ENCODE data around the gene HTR6. TPM values are rescaled to one million over a fixed set of nuclear protein-coding genes. Genes with fewer than 3 reads are reported as not detected.
A peak's percentile ranks its signal among the peaks of the same experiment; 100 is the strongest.

The HTR6 gene
- total RNA-seq, 6 experiments from 2014 or later, result not detected

- no peaks in the 10 kb centered on the region for H3K27me3 ChIP-seq
- 96% methylated on average over 3 of the region's 3 CpGs for WGBS (ENCODE audit: insufficient coverage, low coverage, low lambda C conversion rate, missing lambda C conversion rate)
These were observed 46.2 kb upstream of the HTR6 start for GRCh38 chr1:19618428-19618827.

GRCh38 chr1:19619697-19620384, 44.8 kb upstream of the HTR6 start:
- TF ChIP-seq CTCF (IDR thresholded peaks at IDR 0.05), result no peak
- no peak for TF ChIP-seq POLR2A (IDR thresholded peaks at IDR 0.05)
- Histone ChIP-seq H3K36me3 (peaks cover 0 to 9% (median under 1%) of the 10 kb centered on the region in 4 donors), H3K9me3 (no peaks in the 10 kb centered on the region), H3K4me1 (peaks cover 0 to 19% (median 6%) of the 10 kb centered on the region in 4 donors), H3K4me3 (no peak overlapping the region), H3K27me3 (no peaks in the 10 kb centered on the region), H3K27ac (no peak overlapping the region)
- intact Hi-C loops (cut with DNase I), result no loop called here
- WGBS (ENCODE audit: insufficient coverage, low coverage, low lambda C conversion rate, missing lambda C conversion rate), result 47% methylated on average over 3 of the region's 3 CpGs
- DNase-seq, result no peak
- ATAC-seq, result peak in 3 of 4 donors; percentile 18 to 44 (median 24)

More at GRCh38 chr1:19618428-19618827, 46.2 kb upstream of the HTR6 start:
- ATAC-seq (no peak), DNase-seq (no peak)
- H3K9me3 ChIP-seq, result no peaks in the 10 kb centered on the region
- H3K27ac ChIP-seq, result no peak overlapping the region
- peaks cover 0 to 2% (median 0%) of the 10 kb centered on the region in 4 donors for H3K36me3 ChIP-seq
- no peak overlapping the region for H3K4me3 ChIP-seq
- intact Hi-C loops (cut with DNase I), result no loop called here
- peaks cover 0 to 18% (median 6%) of the 10 kb centered on the region in 4 donors for H3K4me1 ChIP-seq
- TF ChIP-seq CTCF (IDR thresholded peaks at IDR 0.05), result no peak
- no peak for TF ChIP-seq POLR2A (IDR thresholded peaks at IDR 0.05)

GRCh38 chr1:19620786-19621185, 43.9 kb upstream of the HTR6 start:
- ATAC-seq (no peak), DNase-seq (no peak)
- H3K36me3 ChIP-seq, result peaks cover 0 to 16% (median under 1%) of the 10 kb centered on the region in 4 donors
- H3K4me3 ChIP-seq, result no peak overlapping the region
- H3K27ac ChIP-seq, result no peak overlapping the region
- H3K9me3 ChIP-seq, result no peaks in the 10 kb centered on the region
- TF ChIP-seq POLR2A (IDR thresholded peaks at IDR 0.05) (no peak), CTCF (IDR thresholded peaks at IDR 0.05) (no peak)
- H3K4me1 ChIP-seq, result peaks cover 0 to 19% (median 6%) of the 10 kb centered on the region in 4 donors
- intact Hi-C loops (cut with DNase I), result no loop called here
- 91% methylated on average over 3 of the region's 3 CpGs for WGBS (ENCODE audit: insufficient coverage, low coverage, low lambda C conversion rate, missing lambda C conversion rate)
- no peaks in the 10 kb centered on the region for H3K27me3 ChIP-seq

GRCh38 chr1:19621274-19621950, 43.3 kb upstream of the HTR6 start:
- 100% methylated on average over 3 of the region's 4 CpGs for WGBS (ENCODE audit: insufficient coverage, low coverage, low lambda C conversion rate, missing lambda C conversion rate)
- no peaks in the 10 kb centered on the region for H3K27me3 ChIP-seq
- no peak for TF ChIP-seq CTCF (IDR thresholded peaks at IDR 0.05)
- no peak for TF ChIP-seq POLR2A (IDR thresholded peaks at IDR 0.05)
- DNase-seq, result no peak
- intact Hi-C loops (cut with DNase I), result no loop called here
- H3K9me3 ChIP-seq, result no peaks in the 10 kb centered on the region
- H3K36me3 ChIP-seq, result peaks cover 0 to 16% (median 3%) of the 10 kb centered on the region in 4 donors
- no peak overlapping the region for H3K27ac ChIP-seq
- H3K4me1 ChIP-seq, result peaks cover 0 to 19% (median 6%) of the 10 kb centered on the region in 4 donors
- no peak for ATAC-seq
- H3K4me3 ChIP-seq, result no peak overlapping the region
